Lower leg skin (tissue), 4 donors: ENCODE measurements around the gene GLRX. TPM values are rescaled to one million over a fixed set of nuclear protein-coding genes. Genes with fewer than 3 reads are reported as not detected.

Experiments
- DNase-seq, 2 donors: peaks; one replicate each; pipeline ENCODE4 v3.0.0-alpha.2; 2019; ENCODE audit warnings: low spot score in 2 of 2
- H3K4me3 ChIP-seq: fragments of 200-600 bp; sonication (generic); 2 replicates; pipeline ENCODE4 v1.5.1; 2017; ENCODE audit warnings: mild to moderate bottlenecking, low read depth; ENCODE audit not compliant: poor library complexity, severe bottlenecking
- CTCF ChIP-seq, 3 donors: fragments of 450-650 bp; IDR thresholded peaks; one replicate each; pipeline ENCODE4 v1.5.1; 2016; ENCODE audit warnings: antibody characterized with exemption in 3 of 3, mild to moderate bottlenecking in 3 of 3, moderate library complexity in 2 of 3
- POLR2A ChIP-seq, 2 donors: fragments of 450-650 bp; IDR thresholded peaks; one replicate each; pipeline ENCODE4 v1.6.1; 2016 to 2017; ENCODE audit warnings: antibody characterized with exemption in 2 of 2, mild to moderate bottlenecking in 1 of 2, moderate library complexity in 1 of 2
- WGBS, 2 donors: methylation state at CpG; one replicate each; pipeline ENCODE4 v1.1.5; 2018; 5-methylcytosine and 5-hydroxymethylcytosine counted together
- intact Hi-C: fragments of 100-400 bp; cut with DNase I; formaldehyde crosslinking; loops from one replicate; pipeline ENCODE4 v1.15.0; 2023; ENCODE audit warnings: low total_unique reads
- total RNA-seq, 4 donors: library from RNA; depleted of rRNA; stranded (reverse); fragments of >200 nt; gene quantifications; one replicate each; pipeline ENCODE4 v1.1.0, GENCODE V29; 2016

Gene GLRX
- total RNA-seq, 4 donors from 2014 or later: 67.9 to 136 (median 105) TPM

GRCh38 chr5:95794070-95794516 lies 28.4 kb downstream of the GLRX start:
- 69 to 74% methylated on average over 3 of the region's 3 CpGs for WGBS, 2 donors
- TF ChIP-seq POLR2A (IDR thresholded peaks at IDR 0.05) (no peak), CTCF (IDR thresholded peaks at IDR 0.05) (no peak)
- intact Hi-C loops: no loop called here
- no peak for DNase-seq
- H3K4me3 ChIP-seq: no peak overlapping the region

- intact Hi-C loops: no loop called here
- WGBS, 2 donors: 91 to 93% methylated on average over 6 of the region's 6 CpGs
- no peak for DNase-seq
- no peak overlapping the region for H3K4me3 ChIP-seq
- no peak for TF ChIP-seq POLR2A (IDR thresholded peaks at IDR 0.05)
- no peak for TF ChIP-seq CTCF (IDR thresholded peaks at IDR 0.05)
These were observed 30.8 kb downstream of the GLRX start for GRCh38 chr5:95791751-95792150.

GRCh38 chr5:95788493-95788892 lies 34.0 kb downstream of the GLRX start:
- 94 to 98% methylated on average over 8 of the region's 8 CpGs for WGBS, 2 donors
- H3K4me3 ChIP-seq: no peak overlapping the region
- no peak for DNase-seq
- intact Hi-C loops: loop anchor here (5.0 to 10.0 kb wide), 2 partner anchors 49 to 816 kb away; no protein-coding TSS in a partner anchor
- TF ChIP-seq POLR2A (IDR thresholded peaks at IDR 0.05) (no peak), CTCF (IDR thresholded peaks at IDR 0.05) (no peak)

- TF ChIP-seq CTCF (IDR thresholded peaks at IDR 0.05) (no peak), POLR2A (IDR thresholded peaks at IDR 0.05) (no peak)
- WGBS, 2 donors: 72 to 94% methylated on average over 3 of the region's 3 CpGs
- intact Hi-C loops: loop anchor here (5.0 to 10.0 kb wide), 2 partner anchors 50 to 818 kb away; no protein-coding TSS in a partner anchor
These were observed 35.6 kb downstream of the GLRX start for GRCh38 chr5:95786821-95787418.

GRCh38 chr5:95784514-95785302 lies 37.8 kb downstream of the GLRX start:
- intact Hi-C loops: loop anchor here (5.0 to 10.0 kb wide), 2 partner anchors 53 to 820 kb away; no protein-coding TSS in a partner anchor
- DNase-seq: no peak
- H3K4me3 ChIP-seq: no peak overlapping the region
- 88 to 93% methylated on average over 9 of the region's 9 CpGs for WGBS, 2 donors
- no peak for TF ChIP-seq POLR2A (IDR thresholded peaks at IDR 0.05)
- no peak for TF ChIP-seq CTCF (IDR thresholded peaks at IDR 0.05)

More at GRCh38 chr5:95786821-95787418, 35.6 kb downstream of the GLRX start:
- DNase-seq: no peak
- no peak overlapping the region for H3K4me3 ChIP-seq
